GM12878 (cell line): ENCODE data around the gene PTPN2. TPM values are rescaled to one million over a fixed set of nuclear protein-coding genes. Genes with fewer than 3 reads are reported as not detected.

Source experiments
- ATAC-seq: fragments of 200-7000 bp; cut with Tn5 transposase; 3 replicates; pipeline ENCODE4 v1.9.1; 2020; ENCODE audit warnings: mild to moderate bottlenecking, moderate library complexity
- BruUV-seq: library from RNA; stranded (reverse); fragments of 400-500 nt; replicated peaks from 2 replicates; lab custom pipeline; 2021; lab: Mats Ljungman, UMichigan
- CTCF ChIA-PET: fragments of 300-600 bp; sonication (Branson Sonifier 250); formaldehyde crosslinking; extraction: SDS; loops from one replicate; lab custom pipeline; 2021; ENCODE audit warnings: inconsistent platforms; lab: Yijun Ruan, JAX
- POLR2A ChIA-PET: fragments of 350-600 bp; formaldehyde crosslinking; extraction: SDS; loops from one replicate; lab custom pipeline; 2021; ENCODE audit warnings: inconsistent platforms; lab: Charles Lee
- RAD21 ChIA-PET: fragments of 300-600 bp; sonication (Branson Sonifier 250); formaldehyde crosslinking; loops from one replicate; lab custom pipeline; 2023; ENCODE audit warnings: antibody characterized with exemption; ENCODE audit not compliant: unreplicated experiment; lab: Charles Lee
- SMC1A ChIA-PET: fragments of 300-600 bp; sonication (Branson Sonifier 250); formaldehyde crosslinking; loops from one replicate; lab custom pipeline; 2023; ENCODE audit not compliant: unreplicated experiment, uncharacterized antibody; lab: Charles Lee
- DNase-seq: peaks from one replicate; pipeline ENCODE4 v3.0.0-alpha.2; 2011; ENCODE audit warnings: low read depth, low spot score
- FAIRE-seq: peaks from 3 replicates; lab custom pipeline; 2011; peaks lifted over from hg19 to GRCh38; lab: Jason Lieb, UNC
- H2AFZ ChIP-seq: 2 replicates; pipeline ENCODE4 v1.6.0; 2011; ENCODE audit warnings: low read depth, low read length, control low read depth; ENCODE audit not compliant: control insufficient read depth
- H3K27ac ChIP-seq: 2 replicates; pipeline ENCODE4 v1.5.1; 2011; ENCODE audit warnings: control low read depth; ENCODE audit not compliant: control insufficient read depth, insufficient read depth
- H3K27me3 ChIP-seq, 2 experiments: replicated peaks in 1 of 2; 2 replicates each; pipeline versions ENCODE4 v1.6.0 to v1.6.1; 2011; ENCODE audit warnings: low read length in 1 of 2; ENCODE audit not compliant: control insufficient read depth in 2 of 2, insufficient read depth in 2 of 2
- H3K36me3 ChIP-seq, 2 experiments: 2 replicates each; pipeline ENCODE4 v1.5.1; 2011; ENCODE audit warnings: low read length in 1 of 2; ENCODE audit not compliant: control insufficient read depth in 2 of 2, insufficient read depth in 2 of 2
- H3K4me1 ChIP-seq: 2 replicates; pipeline ENCODE4 v1.6.1; 2011; ENCODE audit warnings: mild to moderate bottlenecking, low read length, moderate library complexity, mixed read lengths; ENCODE audit not compliant: control insufficient read depth, insufficient read depth
- H3K4me2 ChIP-seq: 2 replicates; pipeline ENCODE4 v1.6.0; 2011; ENCODE audit warnings: control low read depth; ENCODE audit not compliant: control insufficient read depth, insufficient read depth
- H3K4me3 ChIP-seq: fragments of 200-600 bp; sonication (generic); 2 replicates; pipeline ENCODE4 v1.5.1; 2016
- H3K79me2 ChIP-seq: 2 replicates; pipeline ENCODE4 v1.6.0; 2011; ENCODE audit warnings: low read length; ENCODE audit not compliant: control insufficient read depth, insufficient read depth
- H3K9ac ChIP-seq: 2 replicates; pipeline ENCODE4 v1.8.0; 2011; ENCODE audit warnings: low read length, control low read depth, mixed read lengths; ENCODE audit not compliant: control insufficient read depth, insufficient read depth
- H3K9me3 ChIP-seq: replicated peaks from 3 replicates; pipeline ENCODE4 v1.5.1; 2011; ENCODE audit warnings: mild to moderate bottlenecking, low read length; ENCODE audit not compliant: control insufficient read depth, insufficient read depth
- H4K20me1 ChIP-seq: 2 replicates; pipeline ENCODE4 v1.6.0; 2011; ENCODE audit not compliant: control insufficient read depth, insufficient read depth
- CREM ChIP-seq: IDR thresholded peaks from 2 replicates; pipeline ENCODE4 v1.6.1; 2014; ENCODE audit warnings: antibody characterized with exemption, low read depth
- E4F1 ChIP-seq: fragments of 450-650 bp; IDR thresholded peaks from 2 replicates; pipeline ENCODE4 v1.6.1; 2018; ENCODE audit warnings: borderline replicate concordance, mild to moderate bottlenecking; ENCODE audit not compliant: partially characterized antibody
- IRF5 ChIP-seq: fragments of 450-650 bp; IDR thresholded peaks from 2 replicates; pipeline ENCODE4 v1.6.1; 2017; ENCODE audit warnings: borderline replicate concordance
- NRF1 ChIP-seq: conservative IDR thresholded peaks from 2 replicates; pipeline ENCODE4 v1.6.1; 2011; ENCODE audit warnings: mild to moderate bottlenecking, low read depth, low read length, improper control_type of control experiment
- RELA ChIP-seq: fragments of 450-650 bp; IDR thresholded peaks from 2 replicates; pipeline ENCODE4 v1.8.0; 2014; ENCODE audit warnings: borderline replicate concordance; ENCODE audit not compliant: partially characterized antibody
- SIX5 ChIP-seq: IDR thresholded peaks from 2 replicates; pipeline ENCODE4 v1.6.1; 2011; ENCODE audit warnings: mild to moderate bottlenecking, low read depth, low read length, moderate library complexity; ENCODE audit not compliant: severe bottlenecking
- WGBS: methylation state at CpG from one replicate; pipeline ENCODE4 v1.1.6; 2016; ENCODE audit warnings: low lambda C conversion rate; ENCODE audit not compliant: insufficient replicate concordance, insufficient coverage; ENCODE audit errors: missing lambda C conversion rate; 5-methylcytosine and 5-hydroxymethylcytosine counted together
- in situ Hi-C: fragments of 300-500 bp; cut with MboI; formaldehyde crosslinking; loops from 9 replicates; pipeline ENCODE4 v1.14.3; 2018; ENCODE audit warnings: mixed read lengths
- intact Hi-C: fragments of 100-400 bp; cut with micrococcal nuclease; formaldehyde crosslinking; loops from one replicate; pipeline ENCODE4 v1.14.2; 2022; ENCODE audit not compliant: unreplicated experiment
- polyA plus RNA-seq, 11 experiments: library from polyadenylated mRNA; depleted of rRNA in 4 of 11; unstranded in 6 of 11; stranded (reverse) in 5 of 11; fragments of >200 nt; fragmentation: Nextera tagmentation in 4 of 11; fragmentation: Illumina TruSeq in 1 of 11; extraction: Ambion mirVana in 4 of 11; extraction: Trizol in 1 of 11; gene quantifications; 1 replicate in 1 of 11; 2 replicates in 10 of 11; pipeline versions ENCODE4 v1.2.1 to v1.2.3, GENCODE V29; 2011 to 2016; ENCODE audit warnings: inconsistent platforms in 2 of 11, missing spikeins in 2 of 11, low read depth in 1 of 11
- total RNA-seq, 4 experiments: library from RNA; depleted of rRNA in 3 of 4; stranded (reverse); fragments of >200 nt in 3 of 4; fragmentation: Illumina TruSeq in 1 of 4; extraction: Trizol in 1 of 4; gene quantifications; 2 replicates each; pipeline versions ENCODE4 v1.2.1 to v1.2.3, GENCODE V29; 2013 to 2021

PTPN2 gene
- total and polyA plus RNA-seq, 10 of the 15 experiments (the other 5 are each of a cell fraction or from before 2014, with no cell fraction given) = 46.5 to 86.7 (median 64.6) TPM

GRCh38 chr18:12754511-12754910 is 129.5 kb downstream of the PTPN2 start:
- POLR2A ChIA-PET = no interaction called here
- H3K36me3 ChIP-seq = no peaks in the 10 kb centered on the region
- DNase-seq (no peak), FAIRE-seq (no peak), ATAC-seq (no peak)
- SMC1A ChIA-PET = no interaction called here
- H3K27ac ChIP-seq = no peak overlapping the region
- H3K27me3 ChIP-seq = no peaks in the 10 kb centered on the region
- intact Hi-C loops (no loop called here), in situ Hi-C loops (no loop called here)
- no TSS peak for BruUV-seq
- H3K4me3 ChIP-seq = no peak overlapping the region
- H3K79me2 ChIP-seq = no peaks in the 10 kb centered on the region
- RAD21 ChIA-PET = no interaction called here
- H3K4me1 ChIP-seq = peaks cover 10% of the 10 kb centered on the region
- TF ChIP-seq CREM = no peak
- TF ChIP-seq NRF1 = no peak
- no peak for TF ChIP-seq IRF5
- TF ChIP-seq SIX5 = no peak
- no peak for TF ChIP-seq E4F1
- no peak for TF ChIP-seq RELA
- no peaks in the 10 kb centered on the region for H4K20me1 ChIP-seq
- no peaks in the 10 kb centered on the region for H3K9me3 ChIP-seq
- H3K9ac ChIP-seq = no peak overlapping the region
- CTCF ChIA-PET = no interaction called here
- WGBS = 79% methylated on average over 6 of the region's 6 CpGs
- no peak overlapping the region for H2AFZ ChIP-seq
- no peak overlapping the region for H3K4me2 ChIP-seq
